Peyer's patch (tissue), 4 donors: ENCODE results near the gene ASB3. TPM values are rescaled to one million over a fixed set of nuclear protein-coding genes. Genes with fewer than 3 reads are reported as not detected.

Experiments
- DNase-seq, 3 donors: peaks; one replicate each; pipeline ENCODE4 v3.0.0-alpha.2; 2017 to 2019
- H3K27ac ChIP-seq, 4 donors: fragments of 200-600 bp; sonication (generic); one replicate each; pipeline ENCODE4 v1.5.1; 2016 to 2019
- H3K27me3 ChIP-seq, 2 donors: fragments of 200-600 bp; sonication (generic); one replicate each; pipeline ENCODE4 v1.5.1; 2019
- H3K36me3 ChIP-seq, 3 donors: fragments of 200-600 bp; sonication (generic); one replicate each; pipeline ENCODE4 v1.5.1; 2016 to 2019
- H3K4me1 ChIP-seq, 4 donors: fragments of 200-600 bp; sonication (generic); one replicate each; pipeline ENCODE4 v1.5.1; 2016 to 2019
- H3K4me3 ChIP-seq, 4 donors: fragments of 200-600 bp; sonication (generic); 1 replicate in 3 of 4; 2 replicates in 1 of 4; pipeline ENCODE4 v1.5.1; 2016 to 2019; ENCODE audit warnings: mild to moderate bottlenecking in 1 of 4
- H3K9me3 ChIP-seq, 4 donors: fragments of 200-600 bp; sonication (generic); one replicate each; pipeline ENCODE4 v1.5.1; 2016 to 2019; ENCODE audit warnings: mild to moderate bottlenecking in 1 of 4
- CTCF ChIP-seq, 6 experiments: fragments of 450-650 bp in 4 of 6; fragments of 200-600 bp in 2 of 6; sonication (generic) in 1 of 6; IDR thresholded peaks; one replicate each; pipeline ENCODE4 v1.5.1; 2017 to 2019; ENCODE audit warnings: antibody characterized with exemption in 6 of 6, mild to moderate bottlenecking in 3 of 6, moderate library complexity in 1 of 6
- POLR2A ChIP-seq, 2 donors: fragments of 450-650 bp; IDR thresholded peaks; one replicate each; pipeline ENCODE4 v1.5.1; 2017; ENCODE audit warnings: antibody characterized with exemption in 2 of 2, mild to moderate bottlenecking in 2 of 2, moderate library complexity in 2 of 2
- total RNA-seq, 4 donors: library from RNA; depleted of rRNA; stranded (reverse); fragments of >200 nt; gene quantifications; one replicate each; pipeline ENCODE4 v1.1.0, GENCODE V29; 2016

Gene ASB3
- total RNA-seq, 4 donors from 2014 or later, result 11.7 to 30.5 (median 18.3) TPM

GRCh38 chr2:53802617-53803151 is 15.9 kb upstream of the ASB3 start:
- Histone ChIP-seq H3K27me3 (no peaks in the 10 kb centered on the region), H3K4me1 (no peaks in the 10 kb centered on the region), H3K9me3 (no peaks in the 10 kb centered on the region), H3K4me3 (no peak overlapping the region), H3K27ac (no peak overlapping the region), H3K36me3 (peaks cover 0 to 83% (median 0%) of the 10 kb centered on the region in 3 donors)
- TF ChIP-seq POLR2A (IDR thresholded peaks at IDR 0.05) (no peak), CTCF (IDR thresholded peaks at IDR 0.05) (no peak)
- DNase-seq, result no peak

GRCh38 chr2:53801547-53801946 is 14.8 kb upstream of the ASB3 start:
- no peaks in the 10 kb centered on the region for H3K27me3 ChIP-seq
- no peaks in the 10 kb centered on the region for H3K9me3 ChIP-seq
- H3K36me3 ChIP-seq, result peaks cover 0 to 82% (median 0%) of the 10 kb centered on the region in 3 donors
- TF ChIP-seq CTCF (IDR thresholded peaks at IDR 0.05) (no peak), POLR2A (IDR thresholded peaks at IDR 0.05) (no peak)
- H3K4me1 ChIP-seq, result no peaks in the 10 kb centered on the region
- H3K4me3 ChIP-seq, result no peak overlapping the region
- DNase-seq, result no peak
- H3K27ac ChIP-seq, result no peak overlapping the region

GRCh38 chr2:53793821-53794220 is 7.1 kb upstream of the ASB3 start:
- DNase-seq, result no peak
- Histone ChIP-seq H3K4me3 (no peak overlapping the region), H3K27me3 (no peaks in the 10 kb centered on the region), H3K36me3 (peaks cover 0 to 35% (median 0%) of the 10 kb centered on the region in 3 donors), H3K27ac (no peak overlapping the region), H3K9me3 (no peaks in the 10 kb centered on the region), H3K4me1 (peaks cover 0 to 2% (median 0%) of the 10 kb centered on the region in 4 donors)
- no peak for TF ChIP-seq POLR2A (IDR thresholded peaks at IDR 0.05)
- no peak for TF ChIP-seq CTCF (IDR thresholded peaks at IDR 0.05)

- no peak for DNase-seq
- Histone ChIP-seq H3K4me1 (peaks cover 0 to 8% (median 2%) of the 10 kb centered on the region in 4 donors), H3K9me3 (no peaks in the 10 kb centered on the region), H3K36me3 (peaks cover 0 to 30% (median 0%) of the 10 kb centered on the region in 3 donors), H3K4me3 (no peak overlapping the region), H3K27ac (no peak overlapping the region), H3K27me3 (no peaks in the 10 kb centered on the region)
- TF ChIP-seq CTCF (IDR thresholded peaks at IDR 0.05) (no peak), POLR2A (IDR thresholded peaks at IDR 0.05) (no peak)
Measured at GRCh38 chr2:53793261-53793660, 6.5 kb upstream of the ASB3 start.

- Histone ChIP-seq H3K27ac (peak overlapping the region; percentile 67 to 89 (median 79)), H3K4me3 (peak overlapping the region; percentile 64 to 87 (median 82)), H3K9me3 (no peaks in the 10 kb centered on the region), H3K4me1 (peaks cover 3 to 27% (median 11%) of the 10 kb centered on the region in 4 donors), H3K36me3 (no peaks in the 10 kb centered on the region), H3K27me3 (no peaks in the 10 kb centered on the region)
- TF ChIP-seq POLR2A (IDR thresholded peaks at IDR 0.05) (no peak), CTCF (IDR thresholded peaks at IDR 0.05) (no peak)
- DNase-seq, result no peak
Measured at GRCh38 chr2:53787614-53788289, 999 bp upstream of the ASB3 start.
